ENCODE data around the gene NPAS2. TPM values are rescaled to one million over a fixed set of nuclear protein-coding genes. Genes with fewer than 3 reads are reported as not detected.

Gene NPAS2
- total RNA-seq, 1 experiment from 2014 or later = 20.4 TPM

- Histone ChIP-seq H3K9me2 (ENCODE audit: insufficient read depth) (no peaks in the 10 kb centered on the region), H3K4me1 (ENCODE audit: control insufficient read depth in 1 of 2, insufficient read depth in 2 of 2, low read length in 2 of 2) (peaks cover 3 to 18% of the 10 kb centered on the region in 2 experiments; a peak in 3 of 4 replicates), H2AFZ (ENCODE audit: low read depth, low read length, poor library complexity, severe bottlenecking) (no peak overlapping the region), H3K4me2 (ENCODE audit: low read length) (no peak overlapping the region), H3K9me3 (ENCODE audit: control insufficient read depth in 1 of 2, insufficient read depth in 1 of 2, low read depth in 1 of 2, low read length in 2 of 2) (peaks cover 5 to 6% of the 10 kb centered on the region in 2 experiments; a peak in 3 of 4 replicates), H3K27me3 (ENCODE audit: insufficient read depth, low read length) (no peaks in the 10 kb centered on the region), H3K27ac (ENCODE audit: low read depth, low read length) (no peak overlapping the region), H3K36me3 (ENCODE audit: control insufficient read depth in 1 of 2, insufficient read depth in 2 of 2, low read length in 2 of 2) (no peaks in the 10 kb centered on the region), H3K4me3 (replicated peaks in 1 of 2; ENCODE audit: low read depth in 1 of 2, low read length in 2 of 2) (no peak overlapping the region), H4K20me1 (ENCODE audit: insufficient read depth) (no peaks in the 10 kb centered on the region), H3K9ac (ENCODE audit: low read length) (no peak overlapping the region), H3K79me2 (ENCODE audit: insufficient read depth, low read length) (no peaks in the 10 kb centered on the region; the same call in 1 of the 2 replicates)
- CTCF ChIA-PET = no interaction called here
- RAD21 ChIA-PET (ENCODE audit: low non-redundant PET in 1 of 2, low total read pairs in 2 of 2, uncharacterized antibody in 2 of 2, unreplicated experiment in 2 of 2) = no interaction called here
- no peak for TF ChIP-seq CBX3 (IDR thresholded peaks at IDR 0.05; ENCODE audit: low read depth)
- no peak for TF ChIP-seq CTCF (IDR thresholded peaks at IDR 0.05 in 2 of 3, conservative IDR thresholded peaks at IDR 0.05 in 1 of 3; ENCODE audit: borderline replicate concordance in 1 of 3, insufficient read depth in 1 of 3, low read depth in 2 of 3, low read length in 2 of 3)
- no peak for TF ChIP-seq POLR2AphosphoS5 (IDR thresholded peaks at IDR 0.05; ENCODE audit: low read depth, low read length)
- TF ChIP-seq EGR1 (IDR thresholded peaks at IDR 0.05; ENCODE audit: low read depth) = no peak
- TF ChIP-seq TCF7L2 (IDR thresholded peaks at IDR 0.05; ENCODE audit: borderline replicate concordance, extremely low read depth, insufficient read depth, insufficient read length) = no peak
- no peak for TF ChIP-seq REST (IDR thresholded peaks at IDR 0.05; ENCODE audit: low read depth)
- no peak for TF ChIP-seq ZFX (IDR thresholded peaks at IDR 0.05)
- no peak for TF ChIP-seq ELF1 (IDR thresholded peaks at IDR 0.05; ENCODE audit: borderline replicate concordance, low read depth)
- no peak for TF ChIP-seq MAX (IDR thresholded peaks at IDR 0.05)
- TF ChIP-seq CEBPB (IDR thresholded peaks at IDR 0.05; ENCODE audit: low read depth) = no peak
- no peak for TF ChIP-seq ZBTB33 (IDR thresholded peaks at IDR 0.05; ENCODE audit: extremely low read depth, insufficient replicate concordance, low read length)
- TF ChIP-seq SIN3A (IDR thresholded peaks at IDR 0.05; ENCODE audit: low read depth) = no peak
- TF ChIP-seq JUND (IDR thresholded peaks at IDR 0.05) = no peak
- TF ChIP-seq POLR2A (IDR thresholded peaks at IDR 0.05; ENCODE audit: borderline replicate concordance, extremely low read depth, insufficient read depth, insufficient read length) = no peak
- no peak for TF ChIP-seq ZNF274 (IDR thresholded peaks at IDR 0.05; ENCODE audit: low read depth, low read length)
- no peak for TF ChIP-seq EZH2phosphoT487 (IDR thresholded peaks at IDR 0.05; ENCODE audit: borderline replicate concordance)
- no peak for TF ChIP-seq RAD21 (IDR thresholded peaks at IDR 0.05; ENCODE audit: low read depth)
- BruUV-seq (replicated peaks) = no TSS peak
- DNase-seq (ENCODE audit: low read depth, low spot score) (no peak), ATAC-seq (no peak)
- intact Hi-C loops (cut with micrococcal nuclease) = no loop called here
- POLR2A ChIA-PET = no interaction called here
Measured at GRCh38 chr2:100868083-100868482, 48.1 kb downstream of the NPAS2 start.

Measured in HCT116 (cell line).